CD4-positive, alpha-beta T cell treated with Interleukin-6 at 100 ng/mL for 8 hours (primary cell): Measurements from ENCODE around the gene SCYGR8.

ENCODE experiments used
- DNase-seq: peaks from one replicate; pipeline ENCODE4 v3.0.0-alpha.2; 2020; ENCODE audit warnings: mixed read lengths, low spot score

SCYGR8 gene

GRCh38 chr2:227761740-227762476 is 16.2 kb downstream of the SCYGR8 start:
- no peak for DNase-seq

GRCh38 chr2:227765788-227766372 is 20.2 kb downstream of the SCYGR8 start:
- no peak for DNase-seq

- peak; percentile 45 for DNase-seq
These were observed 20.7 kb downstream of the SCYGR8 start for GRCh38 chr2:227766373-227766883.

GRCh38 chr2:227767830-227768229 is 22.1 kb downstream of the SCYGR8 start:
- DNase-seq, result no peak

GRCh38 chr2:227772197-227772661 is 26.5 kb downstream of the SCYGR8 start:
- DNase-seq, result no peak

GRCh38 chr2:227772932-227773331 is 27.2 kb downstream of the SCYGR8 start:
- DNase-seq, result no peak

GRCh38 chr2:227774011-227774624 is 28.4 kb downstream of the SCYGR8 start:
- DNase-seq, result peak; percentile 22

- no peak for DNase-seq
These were observed 29.5 kb downstream of the SCYGR8 start for GRCh38 chr2:227774895-227775842.

- DNase-seq, result no peak
These were observed 35.4 kb downstream of the SCYGR8 start for GRCh38 chr2:227780981-227781615.

- no peak for DNase-seq
These were observed 36.1 kb downstream of the SCYGR8 start for GRCh38 chr2:227781841-227782240.

- no peak for DNase-seq
These were observed 37.1 kb downstream of the SCYGR8 start for GRCh38 chr2:227782804-227783203.

GRCh38 chr2:227783404-227784138 is 37.9 kb downstream of the SCYGR8 start:
- peak; percentile 32 for DNase-seq

- no peak for DNase-seq
These were observed 39.6 kb downstream of the SCYGR8 start for GRCh38 chr2:227785293-227785692.

- no peak for DNase-seq
These were observed 42.9 kb downstream of the SCYGR8 start for GRCh38 chr2:227788561-227789018.

- no peak for DNase-seq
These were observed 44.1 kb downstream of the SCYGR8 start for GRCh38 chr2:227789803-227790202.

- DNase-seq, result no peak
These were observed 47.5 kb downstream of the SCYGR8 start for GRCh38 chr2:227793148-227793712.
